ENCODE data around the gene NLGN4X.

NLGN4X gene

GRCh38 chrX:6228720-6229119 is at the start of gene NLGN4X:
Gene NLGN4X, minus strand, starts transcription at chrX:6228867. Its CDS starts 77,401 bp downstream, at chrX:6151466.
- Mint-ChIP-seq H3K27ac (no peak within 1 kb of the TSS), H3K4me1 (peaks cover 22% of the 10 kb centered on the region), H3K9me3 (no peaks in the 10 kb centered on the region), H3K36me3 (ENCODE audit: low read depth) (no peaks in the 10 kb centered on the region), H3K27me3 (ENCODE audit: low read depth, poor library complexity) (peaks cover 59% of the 10 kb centered on the region), H3K4me3 (peak within 1 kb of the TSS; percentile 95)
- no peak for TF ChIP-seq CTCF (IDR thresholded peaks at IDR 0.05)
- peak; percentile 16 for DNase-seq

GRCh38 chrX:6266041-6266440 is 37.4 kb upstream of the NLGN4X start:
- Mint-ChIP-seq H3K27ac (no peak overlapping the region), H3K27me3 (ENCODE audit: low read depth, poor library complexity) (no peaks in the 10 kb centered on the region), H3K4me3 (no peak overlapping the region), H3K36me3 (ENCODE audit: low read depth) (no peaks in the 10 kb centered on the region), H3K4me1 (no peaks in the 10 kb centered on the region), H3K9me3 (no peaks in the 10 kb centered on the region)
- DNase-seq: no peak
- TF ChIP-seq CTCF (IDR thresholded peaks at IDR 0.05): no peak

- no peak for DNase-seq
- Mint-ChIP-seq H3K36me3 (ENCODE audit: low read depth) (no peaks in the 10 kb centered on the region), H3K4me1 (no peaks in the 10 kb centered on the region), H3K27me3 (ENCODE audit: low read depth, poor library complexity) (no peaks in the 10 kb centered on the region), H3K4me3 (no peak overlapping the region), H3K9me3 (peaks cover 4% of the 10 kb centered on the region), H3K27ac (no peak overlapping the region)
- TF ChIP-seq CTCF (IDR thresholded peaks at IDR 0.05): no peak
Observed at GRCh38 chrX:6262959-6263358, 34.3 kb upstream of the NLGN4X start.

GRCh38 chrX:6257025-6257424 is 28.4 kb upstream of the NLGN4X start:
- no peak for DNase-seq
- H3K27ac Mint-ChIP-seq: no peak overlapping the region
- H3K36me3 Mint-ChIP-seq (ENCODE audit: low read depth): no peaks in the 10 kb centered on the region
- H3K4me3 Mint-ChIP-seq: no peak overlapping the region
- H3K4me1 Mint-ChIP-seq: peaks cover 5% of the 10 kb centered on the region
- H3K9me3 Mint-ChIP-seq: peaks cover 8% of the 10 kb centered on the region
- H3K27me3 Mint-ChIP-seq (ENCODE audit: low read depth, poor library complexity): no peaks in the 10 kb centered on the region
- TF ChIP-seq CTCF (IDR thresholded peaks at IDR 0.05): no peak

GRCh38 chrX:6244666-6245065 is 16.0 kb upstream of the NLGN4X start:
- H3K27ac Mint-ChIP-seq: no peak overlapping the region

More at GRCh38 chrX:6244666-6245065, 16.0 kb upstream of the NLGN4X start:
- Mint-ChIP-seq H3K4me3 (no peak overlapping the region), H3K9me3 (no peaks in the 10 kb centered on the region), H3K36me3 (ENCODE audit: low read depth) (no peaks in the 10 kb centered on the region), H3K27me3 (ENCODE audit: low read depth, poor library complexity) (no peaks in the 10 kb centered on the region), H3K4me1 (no peaks in the 10 kb centered on the region)
- TF ChIP-seq CTCF (IDR thresholded peaks at IDR 0.05): no peak
- DNase-seq: no peak

All from nephron progenitor cell (in vitro differentiated cells).